Endothelial cell (in vitro differentiated cells): ENCODE measurements around the gene KLRK1. TPM values are rescaled to one million over a fixed set of nuclear protein-coding genes. Genes with fewer than 3 reads are reported as not detected.

Source experiments
- DNase-seq: peaks from one replicate; pipeline ENCODE4 v3.0.0; 2021; ENCODE audit warnings: low spot score
- H3K27ac Mint-ChIP-seq: one replicate; pipeline ENCODE4 v1.8.0; 2021; ENCODE audit warnings: mixed read lengths, inconsistent platforms; ENCODE audit not compliant: unreplicated experiment
- H3K27me3 Mint-ChIP-seq: one replicate; pipeline ENCODE4 v1.8.0; 2021; ENCODE audit warnings: mild to moderate bottlenecking, moderate library complexity, mixed read lengths, inconsistent platforms; ENCODE audit not compliant: unreplicated experiment
- H3K36me3 Mint-ChIP-seq: one replicate; pipeline ENCODE4 v1.8.0; 2021; ENCODE audit warnings: mild to moderate bottlenecking, low read depth, mixed read lengths, inconsistent platforms; ENCODE audit not compliant: unreplicated experiment
- H3K4me1 Mint-ChIP-seq: one replicate; pipeline ENCODE4 v1.8.0; 2021; ENCODE audit warnings: mild to moderate bottlenecking, mixed read lengths, inconsistent platforms; ENCODE audit not compliant: unreplicated experiment
- H3K4me3 Mint-ChIP-seq: one replicate; pipeline ENCODE4 v1.8.0; 2021; ENCODE audit warnings: mild to moderate bottlenecking, mixed read lengths, inconsistent platforms; ENCODE audit not compliant: unreplicated experiment
- H3K9me3 Mint-ChIP-seq: one replicate; pipeline ENCODE4 v1.8.0; 2021; ENCODE audit warnings: mixed read lengths, inconsistent platforms; ENCODE audit not compliant: unreplicated experiment
- total RNA-seq: library from RNA; stranded (reverse); fragmentation: NEBNext Ultra II Directional; extraction: Animal tissue kit (Norgen Biotek cat#: 25700); gene quantifications from one replicate; pipeline ENCODE4 v1.2.1, GENCODE V29; 2021; ENCODE audit not compliant: unreplicated experiment
- TF ChIP-seq, protein P1 (sequence below): fragments of 200-600 bp; sonication (generic); IDR thresholded peaks from one replicate; pipeline ENCODE4 v1.5.0; 2021; ENCODE audit warnings: antibody characterized with exemption; ENCODE audit not compliant: unreplicated experiment

Gene KLRK1
- total RNA-seq, 1 donor from 2014 or later, result not detected

GRCh38 chr12:10363658-10363913 is 26.3 kb downstream of the KLRK1 start:
- no peak for DNase-seq
- TF ChIP-seq, protein P1, sequence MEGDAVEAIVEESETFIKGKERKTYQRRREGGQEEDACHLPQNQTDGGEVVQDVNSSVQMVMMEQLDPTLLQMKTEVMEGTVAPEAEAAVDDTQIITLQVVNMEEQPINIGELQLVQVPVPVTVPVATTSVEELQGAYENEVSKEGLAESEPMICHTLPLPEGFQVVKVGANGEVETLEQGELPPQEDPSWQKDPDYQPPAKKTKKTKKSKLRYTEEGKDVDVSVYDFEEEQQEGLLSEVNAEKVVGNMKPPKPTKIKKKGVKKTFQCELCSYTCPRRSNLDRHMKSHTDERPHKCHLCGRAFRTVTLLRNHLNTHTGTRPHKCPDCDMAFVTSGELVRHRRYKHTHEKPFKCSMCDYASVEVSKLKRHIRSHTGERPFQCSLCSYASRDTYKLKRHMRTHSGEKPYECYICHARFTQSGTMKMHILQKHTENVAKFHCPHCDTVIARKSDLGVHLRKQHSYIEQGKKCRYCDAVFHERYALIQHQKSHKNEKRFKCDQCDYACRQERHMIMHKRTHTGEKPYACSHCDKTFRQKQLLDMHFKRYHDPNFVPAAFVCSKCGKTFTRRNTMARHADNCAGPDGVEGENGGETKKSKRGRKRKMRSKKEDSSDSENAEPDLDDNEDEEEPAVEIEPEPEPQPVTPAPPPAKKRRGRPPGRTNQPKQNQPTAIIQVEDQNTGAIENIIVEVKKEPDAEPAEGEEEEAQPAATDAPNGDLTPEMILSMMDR, result no peak
- Mint-ChIP-seq H3K4me1 (peaks cover 12% of the 10 kb centered on the region), H3K36me3 (peaks cover 4% of the 10 kb centered on the region), H3K27me3 (no peaks in the 10 kb centered on the region), H3K27ac (no peak overlapping the region), H3K9me3 (no peaks in the 10 kb centered on the region), H3K4me3 (no peak overlapping the region)

GRCh38 chr12:10362828-10363657 is 26.8 kb downstream of the KLRK1 start:
- H3K4me1 Mint-ChIP-seq, result peaks cover 12% of the 10 kb centered on the region
- no peaks in the 10 kb centered on the region for H3K9me3 Mint-ChIP-seq
- TF ChIP-seq, protein P1, result no peak
- peak overlapping the region; percentile 74 for H3K27ac Mint-ChIP-seq
- peaks cover 4% of the 10 kb centered on the region for H3K36me3 Mint-ChIP-seq
- DNase-seq, result no peak
- no peak overlapping the region for H3K4me3 Mint-ChIP-seq
- H3K27me3 Mint-ChIP-seq, result no peaks in the 10 kb centered on the region

DNA sequence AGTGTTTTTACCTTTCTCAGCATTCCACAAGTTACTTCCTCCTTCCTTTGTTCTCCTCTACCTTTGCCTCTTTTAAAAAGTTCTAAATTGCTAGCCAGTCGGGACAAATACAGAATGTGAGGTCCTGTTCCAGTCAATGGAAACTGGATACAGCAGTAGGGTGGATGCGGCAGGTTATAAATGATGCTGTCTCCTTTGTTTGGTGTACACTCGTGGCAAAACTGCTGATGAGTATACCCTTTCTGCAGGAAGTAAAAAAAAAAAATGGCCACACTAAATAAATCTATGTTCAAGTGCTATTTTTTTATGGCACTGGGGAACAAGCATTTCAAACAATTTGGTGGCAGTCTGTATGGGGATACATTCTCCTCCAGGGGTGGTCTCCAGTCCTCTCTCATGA is 27.5 kb downstream of the KLRK1 start:
- H3K4me3 Mint-ChIP-seq, result no peak overlapping the region

GRCh38 chr12:10361622-10362021 is 28.2 kb downstream of the KLRK1 start:
- no peaks in the 10 kb centered on the region for H3K9me3 Mint-ChIP-seq
- H3K4me1 Mint-ChIP-seq, result peaks cover 12% of the 10 kb centered on the region
- H3K27ac Mint-ChIP-seq, result no peak overlapping the region
- DNase-seq, result no peak
- H3K27me3 Mint-ChIP-seq, result no peaks in the 10 kb centered on the region
- H3K4me3 Mint-ChIP-seq, result no peak overlapping the region
- H3K36me3 Mint-ChIP-seq, result peaks cover 4% of the 10 kb centered on the region
- TF ChIP-seq, protein P1, result no peak

More for the DNA sequence above, 27.5 kb downstream of the KLRK1 start:
- no peak for DNase-seq
- H3K27ac Mint-ChIP-seq, result peak overlapping the region; percentile 74
- TF ChIP-seq, protein P1, result no peak
- peaks cover 12% of the 10 kb centered on the region for H3K4me1 Mint-ChIP-seq
- H3K9me3 Mint-ChIP-seq, result no peaks in the 10 kb centered on the region
- peaks cover 4% of the 10 kb centered on the region for H3K36me3 Mint-ChIP-seq
- H3K27me3 Mint-ChIP-seq, result no peaks in the 10 kb centered on the region

- Mint-ChIP-seq H3K27me3 (no peaks in the 10 kb centered on the region), H3K27ac (no peak overlapping the region), H3K4me3 (no peak overlapping the region), H3K36me3 (peaks cover 4% of the 10 kb centered on the region), H3K4me1 (peaks cover 12% of the 10 kb centered on the region), H3K9me3 (no peaks in the 10 kb centered on the region)
- TF ChIP-seq, protein P1, result no peak
- no peak for DNase-seq
Measured at GRCh38 chr12:10361084-10361483, 28.8 kb downstream of the KLRK1 start.
